GM12878 (cell line): ENCODE data around the gene COPE. TPM values are rescaled to one million over a fixed set of nuclear protein-coding genes. Genes with fewer than 3 reads are reported as not detected.

Experiments used
- ATAC-seq: fragments of 200-7000 bp; cut with Tn5 transposase; 3 replicates; pipeline ENCODE4 v1.9.1; 2020; ENCODE audit warnings: mild to moderate bottlenecking, moderate library complexity
- BruUV-seq: library from RNA; stranded (reverse); fragments of 400-500 nt; replicated peaks from 2 replicates; lab custom pipeline; 2021; lab: Mats Ljungman, UMichigan
- CTCF ChIA-PET: fragments of 300-600 bp; sonication (Branson Sonifier 250); formaldehyde crosslinking; extraction: SDS; loops from one replicate; lab custom pipeline; 2021; ENCODE audit warnings: inconsistent platforms; lab: Yijun Ruan, JAX
- POLR2A ChIA-PET: fragments of 350-600 bp; formaldehyde crosslinking; extraction: SDS; loops from one replicate; lab custom pipeline; 2021; ENCODE audit warnings: inconsistent platforms; lab: Charles Lee
- RAD21 ChIA-PET: fragments of 300-600 bp; sonication (Branson Sonifier 250); formaldehyde crosslinking; loops from one replicate; lab custom pipeline; 2023; ENCODE audit warnings: antibody characterized with exemption; ENCODE audit not compliant: unreplicated experiment; lab: Charles Lee
- SMC1A ChIA-PET: fragments of 300-600 bp; sonication (Branson Sonifier 250); formaldehyde crosslinking; loops from one replicate; lab custom pipeline; 2023; ENCODE audit not compliant: unreplicated experiment, uncharacterized antibody; lab: Charles Lee
- DNase-seq: peaks from one replicate; pipeline ENCODE4 v3.0.0-alpha.2; 2011; ENCODE audit warnings: low read depth, low spot score
- FAIRE-seq: peaks from 3 replicates; lab custom pipeline; 2011; peaks lifted over from hg19 to GRCh38; lab: Jason Lieb, UNC
- H2AFZ ChIP-seq: 2 replicates; pipeline ENCODE4 v1.6.0; 2011; ENCODE audit warnings: low read depth, low read length, control low read depth; ENCODE audit not compliant: control insufficient read depth
- H3K27ac ChIP-seq: 2 replicates; pipeline ENCODE4 v1.5.1; 2011; ENCODE audit warnings: control low read depth; ENCODE audit not compliant: control insufficient read depth, insufficient read depth
- H3K27me3 ChIP-seq, 2 experiments: replicated peaks in 1 of 2; 2 replicates each; pipeline versions ENCODE4 v1.6.0 to v1.6.1; 2011; ENCODE audit warnings: low read length in 1 of 2; ENCODE audit not compliant: control insufficient read depth in 2 of 2, insufficient read depth in 2 of 2
- H3K36me3 ChIP-seq, 2 experiments: 2 replicates each; pipeline ENCODE4 v1.5.1; 2011; ENCODE audit warnings: low read length in 1 of 2; ENCODE audit not compliant: control insufficient read depth in 2 of 2, insufficient read depth in 2 of 2
- H3K4me1 ChIP-seq: 2 replicates; pipeline ENCODE4 v1.6.1; 2011; ENCODE audit warnings: mild to moderate bottlenecking, low read length, moderate library complexity, mixed read lengths; ENCODE audit not compliant: control insufficient read depth, insufficient read depth
- H3K4me2 ChIP-seq: 2 replicates; pipeline ENCODE4 v1.6.0; 2011; ENCODE audit warnings: control low read depth; ENCODE audit not compliant: control insufficient read depth, insufficient read depth
- H3K4me3 ChIP-seq: fragments of 200-600 bp; sonication (generic); 2 replicates; pipeline ENCODE4 v1.5.1; 2016
- H3K79me2 ChIP-seq: 2 replicates; pipeline ENCODE4 v1.6.0; 2011; ENCODE audit warnings: low read length; ENCODE audit not compliant: control insufficient read depth, insufficient read depth
- H3K9ac ChIP-seq: 2 replicates; pipeline ENCODE4 v1.8.0; 2011; ENCODE audit warnings: low read length, control low read depth, mixed read lengths; ENCODE audit not compliant: control insufficient read depth, insufficient read depth
- H3K9me3 ChIP-seq: replicated peaks from 3 replicates; pipeline ENCODE4 v1.5.1; 2011; ENCODE audit warnings: mild to moderate bottlenecking, low read length; ENCODE audit not compliant: control insufficient read depth, insufficient read depth
- H4K20me1 ChIP-seq: 2 replicates; pipeline ENCODE4 v1.6.0; 2011; ENCODE audit not compliant: control insufficient read depth, insufficient read depth
- HSF1 ChIP-seq: fragments of 150-350 bp; IDR thresholded peaks from 2 replicates; pipeline ENCODE4 v1.6.1; 2014; ENCODE audit warnings: mild to moderate bottlenecking, low read depth, low read length
- NBN ChIP-seq: fragments of 450-650 bp; IDR thresholded peaks from 2 replicates; pipeline ENCODE4 v1.6.1; 2016
- POLR2A ChIP-seq: IDR thresholded peaks from 2 replicates; pipeline ENCODE4 v1.6.1; 2011; ENCODE audit warnings: low read depth, mild to moderate bottlenecking, low read length
- WGBS: methylation state at CpG from one replicate; pipeline ENCODE4 v1.1.6; 2016; ENCODE audit warnings: low lambda C conversion rate; ENCODE audit not compliant: insufficient replicate concordance, insufficient coverage; ENCODE audit errors: missing lambda C conversion rate; 5-methylcytosine and 5-hydroxymethylcytosine counted together
- in situ Hi-C: fragments of 300-500 bp; cut with MboI; formaldehyde crosslinking; loops from 9 replicates; pipeline ENCODE4 v1.14.3; 2018; ENCODE audit warnings: mixed read lengths
- intact Hi-C: fragments of 100-400 bp; cut with micrococcal nuclease; formaldehyde crosslinking; loops from one replicate; pipeline ENCODE4 v1.14.2; 2022; ENCODE audit not compliant: unreplicated experiment
- polyA plus RNA-seq, 11 experiments: library from polyadenylated mRNA; depleted of rRNA in 4 of 11; unstranded in 6 of 11; stranded (reverse) in 5 of 11; fragments of >200 nt; fragmentation: Nextera tagmentation in 4 of 11; fragmentation: Illumina TruSeq in 1 of 11; extraction: Ambion mirVana in 4 of 11; extraction: Trizol in 1 of 11; gene quantifications; 1 replicate in 1 of 11; 2 replicates in 10 of 11; pipeline versions ENCODE4 v1.2.1 to v1.2.3, GENCODE V29; 2011 to 2016; ENCODE audit warnings: inconsistent platforms in 2 of 11, missing spikeins in 2 of 11, low read depth in 1 of 11
- total RNA-seq, 4 experiments: library from RNA; depleted of rRNA in 3 of 4; stranded (reverse); fragments of >200 nt in 3 of 4; fragmentation: Illumina TruSeq in 1 of 4; extraction: Trizol in 1 of 4; gene quantifications; 2 replicates each; pipeline versions ENCODE4 v1.2.1 to v1.2.3, GENCODE V29; 2013 to 2021

Gene COPE
- total and polyA plus RNA-seq, 10 of the 15 experiments (the other 5 are each of a cell fraction or from before 2014, with no cell fraction given), result 3.5 to 464 (median 222) TPM

DNA sequence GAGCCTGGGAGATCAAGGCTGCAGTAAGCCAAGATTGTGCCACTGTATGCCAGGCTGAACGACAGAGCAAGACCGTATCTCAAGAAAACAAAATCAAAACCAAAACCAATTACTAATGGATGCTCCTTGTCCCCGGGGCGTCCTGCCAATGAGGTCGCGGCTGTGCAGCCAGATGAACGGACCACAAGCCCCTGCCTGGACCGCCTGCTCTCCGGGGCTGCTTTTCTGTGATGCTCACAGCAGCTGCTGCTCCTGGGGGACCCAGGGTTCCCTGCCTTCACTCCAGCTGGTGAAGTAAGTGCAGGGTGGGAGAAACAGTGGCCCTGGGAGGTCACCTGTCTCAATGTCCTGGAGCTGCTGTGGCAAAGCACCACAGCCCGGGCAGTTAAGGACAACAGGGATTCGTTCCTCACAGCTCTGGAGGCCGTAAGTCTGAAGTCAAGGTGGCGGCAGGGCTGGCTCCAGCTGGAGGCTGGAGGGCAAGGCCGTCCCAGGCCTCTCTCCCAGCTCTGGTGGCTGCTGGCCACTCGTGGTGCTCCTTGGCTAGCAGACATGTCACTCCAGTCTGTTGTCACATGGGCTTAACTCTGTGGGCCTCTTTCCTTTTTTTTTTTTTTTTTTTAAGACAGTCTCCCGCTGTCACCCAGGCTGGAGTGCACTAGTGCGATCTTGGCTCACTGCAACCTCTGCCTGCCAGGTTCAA lies 10.1 kb downstream of the COPE start:
- no peak for FAIRE-seq
- CTCF ChIA-PET, result no interaction called here

More for the DNA sequence above, 10.1 kb downstream of the COPE start:
- H3K9me3 ChIP-seq, result no peaks in the 10 kb centered on the region; the same call in 2 of the 3 replicates
- TF ChIP-seq NBN (no peak), HSF1 (no peak), POLR2A (0 out of 2 replicates have a peak, but pooled peaks have one; percentile 30)
- TF ChIP-seq, all 136 proteins: peak for 1
- Histone ChIP-seq H3K36me3 (peaks cover 6 to 16% of the 10 kb centered on the region in 2 experiments; a peak in 3 of 4 replicates), H3K27ac (no peak overlapping the region), H4K20me1 (no peaks in the 10 kb centered on the region; the same call in 1 of the 2 replicates), H3K4me3 (no peak overlapping the region), H3K9ac (no peak overlapping the region), H3K4me2 (no peak overlapping the region), H2AFZ (no peak overlapping the region), H3K79me2 (peaks cover 4% of the 10 kb centered on the region), H3K27me3 (no peaks in the 10 kb centered on the region), H3K4me1 (no peaks in the 10 kb centered on the region)
- DNase-seq, result no peak
- POLR2A ChIA-PET, result no interaction called here
- BruUV-seq, result TSS peak; percentile 43
- intact Hi-C loops (no loop called here), in situ Hi-C loops (no loop called here)
- RAD21 ChIA-PET, result no interaction called here
- no peak for ATAC-seq
- SMC1A ChIA-PET, result no interaction called here
- 95% methylated on average over 16 of the region's 17 CpGs for WGBS
